ENCODE results near the gene LRRC8C.

DNA sequence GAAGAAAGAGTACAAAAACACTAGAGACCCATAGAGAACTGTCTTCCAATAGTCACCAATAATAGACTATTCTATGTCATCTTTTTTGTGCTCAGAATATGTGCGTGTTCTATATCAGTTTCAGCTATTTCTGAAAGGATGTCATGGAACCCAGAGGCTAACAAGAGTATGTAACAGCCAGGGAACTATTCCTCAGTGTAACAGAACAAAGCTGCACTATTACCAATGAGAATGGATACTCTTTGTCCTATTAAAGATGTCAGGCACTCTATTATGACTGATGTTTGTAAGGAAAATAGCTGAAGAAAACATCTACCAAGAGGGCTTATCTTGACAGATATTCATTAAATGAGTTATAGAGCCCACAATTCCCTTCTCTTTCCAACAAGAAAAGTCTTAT is 8.6 kb upstream of the LRRC8C start:
- TF ChIP-seq, protein P1, sequence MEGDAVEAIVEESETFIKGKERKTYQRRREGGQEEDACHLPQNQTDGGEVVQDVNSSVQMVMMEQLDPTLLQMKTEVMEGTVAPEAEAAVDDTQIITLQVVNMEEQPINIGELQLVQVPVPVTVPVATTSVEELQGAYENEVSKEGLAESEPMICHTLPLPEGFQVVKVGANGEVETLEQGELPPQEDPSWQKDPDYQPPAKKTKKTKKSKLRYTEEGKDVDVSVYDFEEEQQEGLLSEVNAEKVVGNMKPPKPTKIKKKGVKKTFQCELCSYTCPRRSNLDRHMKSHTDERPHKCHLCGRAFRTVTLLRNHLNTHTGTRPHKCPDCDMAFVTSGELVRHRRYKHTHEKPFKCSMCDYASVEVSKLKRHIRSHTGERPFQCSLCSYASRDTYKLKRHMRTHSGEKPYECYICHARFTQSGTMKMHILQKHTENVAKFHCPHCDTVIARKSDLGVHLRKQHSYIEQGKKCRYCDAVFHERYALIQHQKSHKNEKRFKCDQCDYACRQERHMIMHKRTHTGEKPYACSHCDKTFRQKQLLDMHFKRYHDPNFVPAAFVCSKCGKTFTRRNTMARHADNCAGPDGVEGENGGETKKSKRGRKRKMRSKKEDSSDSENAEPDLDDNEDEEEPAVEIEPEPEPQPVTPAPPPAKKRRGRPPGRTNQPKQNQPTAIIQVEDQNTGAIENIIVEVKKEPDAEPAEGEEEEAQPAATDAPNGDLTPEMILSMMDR (IDR thresholded peaks at IDR 0.05): no peak
- TF ChIP-seq EZH2phosphoT487 (IDR thresholded peaks at IDR 0.05) (no peak), EZH2 (IDR thresholded peaks at IDR 0.05) (no peak)
